Measurements from ENCODE around the gene C1RL.
"Not testable (repeated sequence)": the region's sequence is repeated elsewhere in the genome, so short reads cannot be mapped to it uniquely, and the experiment has no call there.

- not testable (repeated sequence) for TF ChIP-seq CTCF (IDR thresholded peaks at IDR 0.05; ENCODE audit: insufficient read depth, low read length); GABPA (IDR thresholded peaks at IDR 0.05; ENCODE audit: low read depth); POLR2AphosphoS5 (IDR thresholded peaks at IDR 0.05; ENCODE audit: low read depth); REST (IDR thresholded peaks at IDR 0.05; ENCODE audit: insufficient replicate concordance, low read depth)
Measured at GRCh38 chr12:7049973-7050372, 59.0 kb downstream of the C1RL start.

All from HL-60 (cell line).